HG03575 (cell line): ENCODE results near the gene TP53I11.

Experiments
- ATAC-seq: cut with Tn5 transposase; IDR thresholded peaks from one replicate; pipeline ENCODE4 v1.9.1; 2021; ENCODE audit not compliant: unreplicated experiment, insufficient number of reproducible peaks, low FRiP score; ENCODE audit errors: extremely low read depth

Gene TP53I11

GRCh38 chr11:44950625-44951476, at the start of gene TP53I11:
Gene TP53I11, minus strand, starts transcription at chr11:44950883. Its CDS starts 12,548 bp downstream, at chr11:44938335.
- no peak for ATAC-seq

GRCh38 chr11:44999068-44999467, 48.4 kb upstream of the TP53I11 start:
- ATAC-seq: no peak

GRCh38 chr11:44998051-44998450, 47.4 kb upstream of the TP53I11 start:
- no peak for ATAC-seq

GRCh38 chr11:44997566-44997965, 46.9 kb upstream of the TP53I11 start:
- no peak for ATAC-seq

GRCh38 chr11:44994753-44995152, 44.1 kb upstream of the TP53I11 start:
- no peak for ATAC-seq

GRCh38 chr11:44993971-44994704, 43.5 kb upstream of the TP53I11 start:
- ATAC-seq: no peak

- ATAC-seq: no peak
These were observed 42.1 kb upstream of the TP53I11 start for GRCh38 chr11:44992774-44993173.

- ATAC-seq: no peak
These were observed 41.5 kb upstream of the TP53I11 start for GRCh38 chr11:44992181-44992582.

GRCh38 chr11:44990665-44991064, 40.0 kb upstream of the TP53I11 start:
- ATAC-seq: no peak

GRCh38 chr11:44989831-44990566, 39.3 kb upstream of the TP53I11 start:
- no peak for ATAC-seq

GRCh38 chr11:44988981-44989635, 38.4 kb upstream of the TP53I11 start:
- no peak for ATAC-seq

GRCh38 chr11:44988111-44988510, 37.4 kb upstream of the TP53I11 start:
- ATAC-seq: no peak

GRCh38 chr11:44987506-44987905, 36.8 kb upstream of the TP53I11 start:
- ATAC-seq: no peak

GRCh38 chr11:44986315-44986714, 35.6 kb upstream of the TP53I11 start:
- ATAC-seq: no peak

GRCh38 chr11:44985721-44986120, 35.0 kb upstream of the TP53I11 start:
- ATAC-seq: no peak

GRCh38 chr11:44983786-44984185, 33.1 kb upstream of the TP53I11 start:
- ATAC-seq: no peak

- ATAC-seq: no peak
These were observed 31.9 kb upstream of the TP53I11 start for GRCh38 chr11:44982496-44983062.

- ATAC-seq: no peak
These were observed 30.1 kb upstream of the TP53I11 start for GRCh38 chr11:44980533-44981427.
